HG03039 (cell line): Measurements from ENCODE around the gene ATP2C2.
"Not testable (repeated sequence)": the region's sequence is repeated elsewhere in the genome, so short reads cannot be mapped to it uniquely, and the experiment has no call there.

Experiments
- ATAC-seq: cut with Tn5 transposase; IDR thresholded peaks from one replicate; pipeline ENCODE4 v1.9.1; 2021; ENCODE audit warnings: mild to moderate bottlenecking, moderate library complexity; ENCODE audit not compliant: unreplicated experiment

The ATP2C2 gene

GRCh38 chr16:84416407-84417321 is 48.3 kb downstream of the ATP2C2 start:
- ATAC-seq: no peak

GRCh38 chr16:84418056-84418849 is 49.9 kb downstream of the ATP2C2 start:
- ATAC-seq: no peak

- ATAC-seq: no peak
Observed at GRCh38 chr16:84419730-84420129, 51.4 kb downstream of the ATP2C2 start.

- not testable (repeated sequence) for ATAC-seq
Observed at GRCh38 chr16:84420556-84420955, 52.2 kb downstream of the ATP2C2 start.

GRCh38 chr16:84421081-84421937 is 53.0 kb downstream of the ATP2C2 start:
- ATAC-seq: no peak

- no peak for ATAC-seq
Observed at GRCh38 chr16:84421938-84422220, 53.5 kb downstream of the ATP2C2 start.

- ATAC-seq: no peak
Observed at GRCh38 chr16:84423416-84423837, 55.1 kb downstream of the ATP2C2 start.

GRCh38 chr16:84425696-84426095 is 57.4 kb downstream of the ATP2C2 start:
- no peak for ATAC-seq

- no peak for ATAC-seq
Observed at GRCh38 chr16:84426804-84427203, 58.5 kb downstream of the ATP2C2 start.

GRCh38 chr16:84427553-84427952 is 59.2 kb downstream of the ATP2C2 start:
- ATAC-seq: no peak

GRCh38 chr16:84430860-84431259 is 62.5 kb downstream of the ATP2C2 start:
- no peak for ATAC-seq

GRCh38 chr16:84434800-84435199 is 66.5 kb downstream of the ATP2C2 start:
- no peak for ATAC-seq

GRCh38 chr16:84436196-84436595 is 67.9 kb downstream of the ATP2C2 start:
- no peak for ATAC-seq

- ATAC-seq: no peak
Observed at GRCh38 chr16:84438971-84439696, 70.8 kb downstream of the ATP2C2 start.

GRCh38 chr16:84442416-84443145 is 74.2 kb downstream of the ATP2C2 start:
- no peak for ATAC-seq

GRCh38 chr16:84443166-84443802 is 74.9 kb downstream of the ATP2C2 start:
- ATAC-seq: no peak

GRCh38 chr16:84444476-84444875 is 76.1 kb downstream of the ATP2C2 start:
- no peak for ATAC-seq

- ATAC-seq: no peak
Observed at GRCh38 chr16:84446084-84446483, 77.7 kb downstream of the ATP2C2 start.
